HEK293T (cell line): ENCODE results near the gene MRGPRG.
"Not testable (repeated sequence)": the region's sequence is repeated elsewhere in the genome, so short reads cannot be mapped to it uniquely, and the experiment has no call there.

Experiments
- CTCF ChIA-PET: fragments of 350-600 bp; formaldehyde crosslinking; extraction: SDS; loops from one replicate; lab custom pipeline; 2021; ENCODE audit warnings: antibody characterized with exemption, inconsistent platforms; lab: Yijun Ruan, JAX
- POLR2A ChIA-PET: fragments of 350-600 bp; formaldehyde crosslinking; extraction: SDS; loops from one replicate; lab custom pipeline; 2020; ENCODE audit warnings: antibody characterized with exemption, inconsistent platforms; lab: Yijun Ruan, JAX
- DNase-seq: peaks from one replicate; pipeline ENCODE4 v3.0.0; 2012; ENCODE audit warnings: mixed read lengths; ENCODE audit errors: extremely low spot score
- ARNT ChIP-seq: fragments of 450-650 bp; IDR thresholded peaks from 2 replicates; pipeline ENCODE4 v1.6.1; 2017; ENCODE audit warnings: mild to moderate bottlenecking
- BHLHE40 ChIP-seq: fragments of 450-650 bp; IDR thresholded peaks from 2 replicates; pipeline ENCODE4 v1.6.1; 2016; ENCODE audit warnings: mild to moderate bottlenecking, moderate library complexity, borderline replicate concordance
- ELF4 ChIP-seq: fragments of 450-650 bp; IDR thresholded peaks from 2 replicates; pipeline ENCODE4 v1.6.1; 2017; ENCODE audit warnings: antibody characterized with exemption
- FOXA1 ChIP-seq: fragments of 450-650 bp; IDR thresholded peaks from 2 replicates; pipeline ENCODE4 v1.6.1; 2016; ENCODE audit warnings: mild to moderate bottlenecking
- FOXK2 ChIP-seq: fragments of 450-650 bp; IDR thresholded peaks from 2 replicates; pipeline ENCODE4 v1.6.1; 2016; ENCODE audit warnings: mild to moderate bottlenecking
- FOXM1 ChIP-seq: fragments of 450-650 bp; IDR thresholded peaks from 2 replicates; pipeline ENCODE4 v1.6.1; 2017; ENCODE audit warnings: mild to moderate bottlenecking, borderline replicate concordance
- HDGF ChIP-seq: fragments of 450-650 bp; IDR thresholded peaks from 2 replicates; pipeline ENCODE4 v1.6.1; 2017; ENCODE audit warnings: antibody characterized with exemption, borderline replicate concordance
- L3MBTL2 ChIP-seq: fragments of 450-650 bp; conservative IDR thresholded peaks from 2 replicates; pipeline ENCODE4 v1.6.1; 2016; ENCODE audit warnings: mild to moderate bottlenecking
- LEF1 ChIP-seq: fragments of 450-650 bp; IDR thresholded peaks from 2 replicates; pipeline ENCODE4 v1.6.1; 2017; ENCODE audit warnings: mild to moderate bottlenecking, borderline replicate concordance
- NFRKB ChIP-seq: fragments of 450-650 bp; IDR thresholded peaks from 2 replicates; pipeline ENCODE4 v1.6.1; 2016; ENCODE audit warnings: mild to moderate bottlenecking, moderate library complexity
- PKNOX1 ChIP-seq: fragments of 450-650 bp; IDR thresholded peaks from 2 replicates; pipeline ENCODE4 v1.6.1; 2016
- SP1 ChIP-seq: fragments of 450-650 bp; IDR thresholded peaks from 2 replicates; pipeline ENCODE4 v1.6.1; 2017
- SUZ12 ChIP-seq: fragments of 450-650 bp; IDR thresholded peaks from 2 replicates; pipeline ENCODE4 v1.6.1; 2016; ENCODE audit warnings: mild to moderate bottlenecking
- TARDBP ChIP-seq: fragments of 450-650 bp; IDR thresholded peaks from 2 replicates; pipeline ENCODE4 v1.6.1; 2016
- ZNF384 ChIP-seq: fragments of 450-650 bp; IDR thresholded peaks from 2 replicates; pipeline ENCODE4 v1.6.1; 2016

The MRGPRG gene

DNA sequence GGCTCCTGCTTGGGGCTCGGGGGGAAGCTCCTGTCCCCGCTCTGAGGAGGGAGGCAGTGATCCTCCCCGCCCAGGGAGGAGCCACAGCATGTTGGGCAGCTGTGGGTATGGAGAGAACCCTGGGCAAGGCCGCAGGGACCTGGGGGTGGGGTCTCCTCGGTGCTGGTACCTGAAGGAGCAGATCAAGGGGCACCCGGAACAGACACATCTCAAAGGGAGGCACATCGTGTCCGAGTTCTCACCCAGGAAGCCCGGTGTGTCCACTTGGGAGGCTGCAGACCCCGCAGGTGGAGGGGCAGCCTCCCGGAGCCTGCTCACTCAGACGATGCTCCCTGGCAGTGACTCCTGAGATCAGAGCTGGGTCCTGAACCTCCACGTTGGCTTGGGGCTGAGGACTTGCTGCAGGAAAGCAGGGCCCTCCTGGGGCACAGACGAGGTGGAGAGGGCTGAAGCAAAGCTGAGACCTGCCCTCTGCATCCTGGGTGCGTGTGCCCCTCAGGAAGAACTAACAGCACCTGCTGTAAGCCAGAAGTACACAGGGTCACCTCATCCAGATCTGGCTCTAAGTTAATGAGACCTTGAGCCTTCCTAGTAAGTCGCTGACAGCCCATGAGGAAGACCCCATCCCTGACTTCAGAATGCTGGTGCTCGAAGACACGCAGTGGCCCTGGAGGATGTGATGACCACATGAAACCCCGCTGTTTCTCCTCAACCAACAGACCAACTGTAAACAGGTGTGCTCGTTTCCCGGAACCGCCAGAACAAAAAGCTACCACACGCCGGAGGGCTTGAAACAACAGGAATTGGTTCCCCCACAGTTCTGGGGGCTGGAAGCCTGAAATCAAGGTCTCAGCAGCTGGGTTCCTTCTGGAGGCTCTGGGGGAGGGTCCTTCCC, 47.6 kb downstream of the MRGPRG start:
- POLR2A ChIA-PET: no interaction called here

GRCh38 chr11:3170044-3170755, 48.4 kb downstream of the MRGPRG start:
- DNase-seq: no peak
- POLR2A ChIA-PET: interaction anchor here (1.1 kb wide), 1 partner anchor 10 kb away, joined by 3 read pairs; no protein-coding TSS in a partner anchor
- no peak for TF ChIP-seq FOXA1
- CTCF ChIA-PET: interaction anchor here (0.7 kb wide), 1 partner anchor 28 kb away, joined by 3 read pairs; no protein-coding TSS in a partner anchor

More for the DNA sequence above, 47.6 kb downstream of the MRGPRG start:
- TF ChIP-seq TARDBP: no peak
- TF ChIP-seq BHLHE40: no peak
- TF ChIP-seq NFRKB: no peak
- TF ChIP-seq FOXM1: no peak
- TF ChIP-seq HDGF: no peak
- TF ChIP-seq FOXA1: no peak
- no peak for TF ChIP-seq FOXK2
- no peak for TF ChIP-seq SUZ12
- TF ChIP-seq SP1: no peak
- CTCF ChIA-PET: no interaction called here
- DNase-seq: no peak

DNA sequence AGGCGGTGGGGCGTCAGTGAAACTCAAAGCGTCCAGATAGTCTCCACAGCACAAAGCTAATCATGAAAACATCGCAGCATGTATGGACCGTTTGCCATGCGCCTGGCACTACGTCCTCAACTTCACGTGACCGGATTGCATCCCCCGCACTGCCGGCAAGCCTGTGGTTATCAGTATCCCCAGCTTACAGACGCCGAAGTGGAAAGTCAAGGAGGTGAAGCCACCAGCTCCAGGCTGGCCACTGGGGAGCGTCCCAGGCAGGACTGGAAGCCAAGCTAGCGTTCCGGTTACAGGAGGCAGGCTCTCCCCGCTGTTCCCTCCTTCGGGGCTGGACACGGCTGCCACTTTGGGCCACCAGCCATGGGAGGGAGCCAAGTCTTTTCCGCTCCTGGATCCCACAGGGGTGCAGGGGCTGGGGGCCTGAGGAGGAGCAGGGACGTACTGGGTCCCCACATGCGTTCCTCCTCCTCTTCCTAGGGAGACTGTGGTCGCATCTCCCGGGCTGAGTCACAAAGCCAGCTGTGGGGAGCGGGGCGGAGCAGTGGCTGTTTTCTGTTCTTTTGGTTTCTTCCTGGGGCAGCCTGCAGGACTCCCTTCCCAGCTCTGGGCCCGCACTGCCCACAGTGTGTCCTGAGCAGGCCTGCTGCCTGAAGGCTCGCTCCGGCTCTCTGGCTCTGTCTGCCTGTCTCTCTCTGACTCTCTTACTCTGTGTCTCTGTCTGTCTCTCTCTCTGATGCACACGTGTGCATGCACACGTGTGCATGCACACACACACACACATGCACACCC, 49.2 kb downstream of the MRGPRG start:
- TF ChIP-seq LEF1: no peak
- TF ChIP-seq ELF4: no peak
- TF ChIP-seq ARNT: no peak
- no peak for TF ChIP-seq FOXM1
- no peak for TF ChIP-seq ZNF384
- TF ChIP-seq HDGF: no peak
- no peak for TF ChIP-seq PKNOX1
- no peak for TF ChIP-seq FOXK2
- TF ChIP-seq SP1: no peak
- TF ChIP-seq NFRKB: no peak
- no peak for TF ChIP-seq L3MBTL2
- TF ChIP-seq FOXA1: no peak
- DNase-seq: no peak
- POLR2A ChIA-PET: interaction anchor here (0.8 to 1.1 kb wide), 2 partner anchors 9 to 53 kb away, joined by 3 read pairs; no protein-coding TSS in a partner anchor
- CTCF ChIA-PET: interaction anchor here (0.7 to 1.5 kb wide), 2 partner anchors 26 to 29 kb away, joined by 3 to 4 read pairs; no protein-coding TSS in a partner anchor

DNA sequence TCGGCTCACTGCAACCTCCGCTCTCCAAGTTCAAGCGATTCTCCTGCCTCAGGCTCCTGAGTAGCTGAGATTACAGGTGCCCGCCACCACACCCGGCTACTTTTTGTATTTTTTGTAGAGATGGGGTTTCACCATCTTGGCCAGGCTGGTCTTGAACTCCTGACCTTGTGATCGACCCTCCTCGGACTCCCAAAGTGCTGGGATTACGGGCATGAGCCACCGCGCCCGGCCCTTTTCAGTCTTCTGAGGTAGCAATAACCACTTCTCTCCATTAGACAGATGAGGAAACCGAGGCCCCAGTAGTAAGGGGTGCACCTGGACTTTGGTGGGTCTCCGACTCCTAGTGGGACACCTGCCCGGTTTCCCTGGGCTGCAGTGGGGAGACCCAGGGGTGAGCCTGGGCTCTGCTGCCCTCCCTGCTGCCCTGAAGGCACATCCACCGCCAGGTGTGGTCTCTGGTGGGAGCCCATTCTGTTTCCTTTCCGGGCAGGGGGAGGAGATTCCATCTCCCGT, 49.8 kb downstream of the MRGPRG start:
- ChIA-PET CTCF (interaction anchor here (1.5 kb wide), 1 partner anchor 26 kb away, joined by 4 read pairs; no protein-coding TSS in a partner anchor), POLR2A (interaction anchor here (0.8 to 1.1 kb wide), 2 partner anchors 8 to 54 kb away, joined by 3 read pairs; no protein-coding TSS in a partner anchor)
- not testable (repeated sequence) for DNase-seq
